ENCODE measurements around the gene ZNF57. TPM values are rescaled to one million over a fixed set of nuclear protein-coding genes. Genes with fewer than 3 reads are reported as not detected.
A peak's percentile ranks its signal among the peaks of the same experiment; 100 is the strongest.

ZNF57 gene
- total and polyA plus RNA-seq, 2 of the 13 experiments (the other 11 are each of a cell fraction or from before 2014, with no cell fraction given): 6.6 to 17.5 TPM

- TF ChIP-seq MAFK (conservative IDR thresholded peaks at IDR 0.05 in 1 of 2, IDR thresholded peaks at IDR 0.05 in 1 of 2; ENCODE audit: low read length in 2 of 2) (no peak), ZMYM4 (CRISPR knock-in tag; IDR thresholded peaks at IDR 0.05) (no peak), NBN (conservative IDR thresholded peaks at IDR 0.05) (no peak), ZMAT3 (CRISPR knock-in tag; conservative IDR thresholded peaks at IDR 0.05) (no peak), GATA4 (IDR thresholded peaks at IDR 0.05; ENCODE audit: borderline replicate concordance, low read depth) (no peak), ZNF414 (CRISPR knock-in tag; IDR thresholded peaks at IDR 0.05) (no peak), RXRA (CRISPR knock-in tag; IDR thresholded peaks at IDR 0.05) (0 out of 2 replicates have a peak, but pooled peaks have one; percentile 12), FOXA1 (IDR thresholded peaks at IDR 0.05) (no peak), FOXA1 (CRISPR knock-in tag; IDR thresholded peaks at IDR 0.05) (no peak), TCF7 (IDR thresholded peaks at IDR 0.05; ENCODE audit: low read depth) (no peak), PLSCR1 (CRISPR knock-in tag; IDR thresholded peaks at IDR 0.05; ENCODE audit: borderline replicate concordance) (no peak), ZNF678 (CRISPR knock-in tag; IDR thresholded peaks at IDR 0.05) (no peak), ZFYVE20 (CRISPR knock-in tag; IDR thresholded peaks at IDR 0.05; ENCODE audit: borderline replicate concordance, low read depth) (no peak), ZNF644 (CRISPR knock-in tag; IDR thresholded peaks at IDR 0.05; ENCODE audit: low read depth) (no peak), RARG (CRISPR knock-in tag; IDR thresholded peaks at IDR 0.05; ENCODE audit: low read depth) (no peak), ZNF317 (CRISPR knock-in tag; IDR thresholded peaks at IDR 0.05) (no peak), ZBTB26 (CRISPR knock-in tag; IDR thresholded peaks at IDR 0.05; ENCODE audit: borderline replicate concordance) (no peak), FOXK2 (IDR thresholded peaks at IDR 0.05) (no peak), IKZF1 (IDR thresholded peaks at IDR 0.05) (no peak), ZNF275 (CRISPR knock-in tag; IDR thresholded peaks at IDR 0.05; ENCODE audit: borderline replicate concordance) (no peak), ZNF263 (CRISPR knock-in tag; IDR thresholded peaks at IDR 0.05) (no peak)
- TF ChIP-seq, protein P1, sequence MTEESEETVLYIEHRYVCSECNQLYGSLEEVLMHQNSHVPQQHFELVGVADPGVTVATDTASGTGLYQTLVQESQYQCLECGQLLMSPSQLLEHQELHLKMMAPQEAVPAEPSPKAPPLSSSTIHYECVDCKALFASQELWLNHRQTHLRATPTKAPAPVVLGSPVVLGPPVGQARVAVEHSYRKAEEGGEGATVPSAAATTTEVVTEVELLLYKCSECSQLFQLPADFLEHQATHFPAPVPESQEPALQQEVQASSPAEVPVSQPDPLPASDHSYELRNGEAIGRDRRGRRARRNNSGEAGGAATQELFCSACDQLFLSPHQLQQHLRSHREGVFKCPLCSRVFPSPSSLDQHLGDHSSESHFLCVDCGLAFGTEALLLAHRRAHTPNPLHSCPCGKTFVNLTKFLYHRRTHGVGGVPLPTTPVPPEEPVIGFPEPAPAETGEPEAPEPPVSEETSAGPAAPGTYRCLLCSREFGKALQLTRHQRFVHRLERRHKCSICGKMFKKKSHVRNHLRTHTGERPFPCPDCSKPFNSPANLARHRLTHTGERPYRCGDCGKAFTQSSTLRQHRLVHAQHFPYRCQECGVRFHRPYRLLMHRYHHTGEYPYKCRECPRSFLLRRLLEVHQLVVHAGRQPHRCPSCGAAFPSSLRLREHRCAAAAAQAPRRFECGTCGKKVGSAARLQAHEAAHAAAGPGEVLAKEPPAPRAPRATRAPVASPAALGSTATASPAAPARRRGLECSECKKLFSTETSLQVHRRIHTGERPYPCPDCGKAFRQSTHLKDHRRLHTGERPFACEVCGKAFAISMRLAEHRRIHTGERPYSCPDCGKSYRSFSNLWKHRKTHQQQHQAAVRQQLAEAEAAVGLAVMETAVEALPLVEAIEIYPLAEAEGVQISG (CRISPR knock-in tag; IDR thresholded peaks at IDR 0.05): no peak
- TF ChIP-seq, protein P2, sequence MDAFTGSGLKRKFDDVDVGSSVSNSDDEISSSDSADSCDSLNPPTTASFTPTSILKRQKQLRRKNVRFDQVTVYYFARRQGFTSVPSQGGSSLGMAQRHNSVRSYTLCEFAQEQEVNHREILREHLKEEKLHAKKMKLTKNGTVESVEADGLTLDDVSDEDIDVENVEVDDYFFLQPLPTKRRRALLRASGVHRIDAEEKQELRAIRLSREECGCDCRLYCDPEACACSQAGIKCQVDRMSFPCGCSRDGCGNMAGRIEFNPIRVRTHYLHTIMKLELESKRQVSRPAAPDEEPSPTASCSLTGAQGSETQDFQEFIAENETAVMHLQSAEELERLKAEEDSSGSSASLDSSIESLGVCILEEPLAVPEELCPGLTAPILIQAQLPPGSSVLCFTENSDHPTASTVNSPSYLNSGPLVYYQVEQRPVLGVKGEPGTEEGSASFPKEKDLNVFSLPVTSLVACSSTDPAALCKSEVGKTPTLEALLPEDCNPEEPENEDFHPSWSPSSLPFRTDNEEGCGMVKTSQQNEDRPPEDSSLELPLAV (CRISPR knock-in tag; conservative IDR thresholded peaks at IDR 0.05; ENCODE audit: low read depth): no peak
Observed at GRCh38 chr19:2942928-2943640, 42.4 kb downstream of the ZNF57 start (continued).
